ENCODE data around the gene TBC1D14.

GRCh38 chr4:7026107-7026506, 116.5 kb downstream of the TBC1D14 start:
- TF ChIP-seq REST (IDR thresholded peaks at IDR 0.05; ENCODE audit: insufficient read depth in 1 of 2, low read depth in 2 of 2, low read length in 2 of 2) (no peak), FOXP2 (optimal IDR thresholded peaks at IDR 0.05; ENCODE audit: borderline replicate concordance, extremely low read depth, extremely low read length, insufficient read depth) (no peak), TAF1 (IDR thresholded peaks at IDR 0.05; ENCODE audit: borderline replicate concordance, insufficient read depth, low read length) (no peak)

Measured in PFSK-1 (cell line).